ENCODE measurements around the gene NDUFA8.

The NDUFA8 gene

DNA sequence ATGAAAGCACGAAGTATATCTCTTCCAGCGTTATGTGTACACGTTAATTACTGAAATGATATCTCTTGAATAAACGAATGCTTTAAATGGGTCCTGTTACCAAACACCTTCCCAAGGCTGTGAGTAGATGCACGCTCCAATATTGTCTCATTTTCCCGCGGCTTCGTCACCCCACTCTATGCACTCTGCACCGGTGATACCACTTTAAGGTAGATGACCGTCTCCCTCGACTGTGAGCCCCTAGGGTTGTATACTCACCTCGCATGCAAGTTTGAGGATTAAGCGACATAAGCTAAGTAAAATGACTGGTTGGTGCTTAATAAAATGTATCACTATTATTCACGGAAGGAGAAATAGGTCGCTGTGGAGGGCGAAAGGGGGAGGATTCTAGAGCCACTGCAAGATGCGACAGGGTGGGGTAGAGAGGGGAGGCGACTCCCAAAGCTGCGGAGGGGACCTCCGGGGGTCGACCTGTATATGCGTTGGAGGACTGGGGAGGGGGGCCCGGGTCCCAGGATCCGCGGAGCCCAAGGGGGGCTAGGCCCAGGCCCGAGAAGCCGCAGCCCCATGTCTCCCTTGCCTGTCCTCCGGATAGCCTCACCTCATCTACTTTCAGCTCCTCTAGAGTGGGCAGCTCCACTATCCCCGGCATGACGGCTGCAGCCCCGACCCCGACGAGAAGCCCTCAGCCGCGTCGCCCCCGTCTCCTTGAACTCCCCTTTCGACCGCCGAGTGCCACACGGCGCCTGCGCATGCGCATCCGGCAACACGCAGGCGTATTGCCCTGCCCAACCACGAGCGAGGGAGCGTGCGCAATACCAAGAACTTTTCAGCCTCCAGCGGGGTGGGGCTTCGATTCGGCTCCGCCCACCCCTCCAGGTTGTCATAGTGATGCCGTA lies at the start of gene NDUFA8, which contains the start of gene MORN5:
TSS of gene NDUFA8 (minus strand) at position 754 of the 899 bp plus-strand sequence. CDS start at position 652, 102 bp downstream.
TSS of gene MORN5 (plus strand) at position 883 of the 899 bp plus-strand sequence. CDS start 65 bp downstream, outside the sequence.
- Histone ChIP-seq H3K27ac (peak within 1 kb of the TSS; percentile 84), H3K27me3 (ENCODE audit: insufficient read depth, low read depth, severe bottlenecking) (peaks cover 15% of the 10 kb centered on the region), H3K4me3 (ENCODE audit: low read depth, low read length) (peak within 1 kb of the TSS; percentile 88), H3K36me3 (peaks cover 14% of the 10 kb centered on the region), H3K9me3 (ENCODE audit: severe bottlenecking) (peaks cover 19% of the 10 kb centered on the region)
- DNase-seq = peak; percentile 98
- TF ChIP-seq, protein P1, sequence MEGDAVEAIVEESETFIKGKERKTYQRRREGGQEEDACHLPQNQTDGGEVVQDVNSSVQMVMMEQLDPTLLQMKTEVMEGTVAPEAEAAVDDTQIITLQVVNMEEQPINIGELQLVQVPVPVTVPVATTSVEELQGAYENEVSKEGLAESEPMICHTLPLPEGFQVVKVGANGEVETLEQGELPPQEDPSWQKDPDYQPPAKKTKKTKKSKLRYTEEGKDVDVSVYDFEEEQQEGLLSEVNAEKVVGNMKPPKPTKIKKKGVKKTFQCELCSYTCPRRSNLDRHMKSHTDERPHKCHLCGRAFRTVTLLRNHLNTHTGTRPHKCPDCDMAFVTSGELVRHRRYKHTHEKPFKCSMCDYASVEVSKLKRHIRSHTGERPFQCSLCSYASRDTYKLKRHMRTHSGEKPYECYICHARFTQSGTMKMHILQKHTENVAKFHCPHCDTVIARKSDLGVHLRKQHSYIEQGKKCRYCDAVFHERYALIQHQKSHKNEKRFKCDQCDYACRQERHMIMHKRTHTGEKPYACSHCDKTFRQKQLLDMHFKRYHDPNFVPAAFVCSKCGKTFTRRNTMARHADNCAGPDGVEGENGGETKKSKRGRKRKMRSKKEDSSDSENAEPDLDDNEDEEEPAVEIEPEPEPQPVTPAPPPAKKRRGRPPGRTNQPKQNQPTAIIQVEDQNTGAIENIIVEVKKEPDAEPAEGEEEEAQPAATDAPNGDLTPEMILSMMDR (IDR thresholded peaks at IDR 0.05; ENCODE audit: low read depth, low read length) = no peak

DNA sequence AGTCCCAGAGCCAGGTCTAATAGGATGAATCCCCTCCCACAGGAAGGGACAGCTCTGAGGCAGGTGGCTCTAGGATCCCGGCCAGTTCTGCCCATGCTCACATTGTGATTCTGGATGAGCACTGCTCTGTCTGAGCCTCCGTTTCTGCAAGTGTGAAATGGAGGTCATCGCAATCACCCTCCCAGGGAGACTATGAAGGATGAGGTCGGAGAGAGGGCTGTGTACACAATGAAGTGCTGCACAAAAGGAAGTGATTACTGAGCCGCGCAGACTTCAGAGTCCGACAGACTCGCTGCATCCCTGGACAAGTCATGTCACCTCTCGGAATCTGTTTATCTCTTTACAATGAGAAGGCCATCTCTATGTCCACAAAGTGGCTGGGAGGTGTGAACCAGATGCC lies 47.5 kb upstream of the NDUFA8 start:
- TF ChIP-seq, protein P1 (IDR thresholded peaks at IDR 0.05; ENCODE audit: low read depth, low read length) = no peak
- no peak overlapping the region for H3K27ac ChIP-seq
- no peak overlapping the region for H3K4me3 ChIP-seq (ENCODE audit: low read depth, low read length)
- no peaks in the 10 kb centered on the region for H3K36me3 ChIP-seq
- DNase-seq = no peak
- H3K9me3 ChIP-seq (ENCODE audit: severe bottlenecking) = no peaks in the 10 kb centered on the region
- peaks cover 21% of the 10 kb centered on the region for H3K27me3 ChIP-seq (ENCODE audit: insufficient read depth, low read depth, severe bottlenecking)

DNA sequence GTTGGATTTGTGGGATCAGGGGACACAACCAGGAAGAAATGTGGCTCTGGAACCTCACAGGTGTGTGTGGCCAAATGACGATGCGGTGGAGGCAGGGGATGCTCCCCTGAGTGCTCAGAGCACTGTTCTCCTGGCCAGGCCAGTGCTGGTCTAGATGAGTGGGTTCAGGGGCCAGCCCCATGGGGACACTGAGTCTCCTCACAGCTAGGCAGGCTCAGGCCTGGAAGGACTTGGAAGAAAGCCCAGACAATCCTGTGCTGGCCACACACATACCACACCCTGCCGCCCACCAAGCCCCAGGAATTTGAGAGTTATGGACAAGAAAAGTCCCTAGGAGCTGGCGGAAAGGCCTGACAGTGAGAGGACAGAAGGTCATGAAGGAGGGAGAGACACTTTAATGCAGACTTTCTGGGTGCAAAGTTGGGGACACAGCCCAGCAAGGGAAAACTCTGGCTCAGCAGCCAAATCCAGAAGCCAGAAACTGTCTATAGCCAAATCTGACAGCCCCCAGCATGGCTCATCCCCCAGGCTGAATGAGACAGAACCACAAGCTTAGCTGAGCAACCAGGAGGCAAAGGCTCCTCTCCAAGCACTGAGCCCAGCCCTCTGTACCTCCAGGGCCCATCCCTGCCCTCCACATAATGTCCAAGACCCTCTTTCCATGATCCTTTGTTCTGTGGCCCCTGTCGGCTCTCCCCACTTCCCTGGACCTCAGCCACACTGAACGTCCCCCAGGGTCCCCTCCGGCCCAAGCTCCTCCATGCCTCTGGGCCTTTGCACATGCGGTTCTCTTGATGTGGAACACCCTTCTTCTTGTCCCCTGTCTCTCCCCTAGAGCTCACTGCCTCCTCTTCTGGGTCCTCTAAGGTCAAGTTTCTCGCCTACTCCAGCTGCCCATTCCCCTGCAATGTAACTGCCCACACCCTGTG lies 46.8 kb upstream of the NDUFA8 start:
- no peaks in the 10 kb centered on the region for H3K36me3 ChIP-seq
- no peaks in the 10 kb centered on the region for H3K9me3 ChIP-seq (ENCODE audit: severe bottlenecking)
- H3K27ac ChIP-seq = no peak overlapping the region
- DNase-seq = no peak
- TF ChIP-seq, protein P1 (IDR thresholded peaks at IDR 0.05; ENCODE audit: low read depth, low read length) = no peak
- H3K4me3 ChIP-seq (ENCODE audit: low read depth, low read length) = no peak overlapping the region
- H3K27me3 ChIP-seq (ENCODE audit: insufficient read depth, low read depth, severe bottlenecking) = peaks cover 14% of the 10 kb centered on the region

DNA sequence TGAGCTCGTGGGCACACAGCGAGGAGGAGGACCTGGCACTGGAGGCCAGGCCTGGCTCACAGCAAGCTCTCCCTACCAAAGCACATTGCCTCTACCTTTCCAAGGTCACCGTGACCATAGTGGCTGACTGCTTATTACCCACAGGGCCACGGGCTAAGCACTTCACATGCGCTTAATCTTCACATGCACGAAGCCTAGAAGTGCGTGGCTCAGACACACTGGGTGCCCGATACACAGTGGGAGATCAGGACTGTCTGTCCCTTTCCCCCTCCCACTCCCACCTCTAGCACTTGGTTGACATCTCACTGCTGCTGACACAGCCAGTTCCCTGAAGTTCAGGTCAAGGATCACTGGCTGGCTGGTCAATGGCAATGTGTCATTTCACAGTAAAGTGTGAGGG lies 45.6 kb upstream of the NDUFA8 start:
- Histone ChIP-seq H3K27me3 (ENCODE audit: insufficient read depth, low read depth, severe bottlenecking) (peaks cover 9% of the 10 kb centered on the region), H3K4me3 (ENCODE audit: low read depth, low read length) (no peak overlapping the region), H3K27ac (no peak overlapping the region), H3K36me3 (no peaks in the 10 kb centered on the region), H3K9me3 (ENCODE audit: severe bottlenecking) (no peaks in the 10 kb centered on the region)
- DNase-seq = no peak
- TF ChIP-seq, protein P1 (IDR thresholded peaks at IDR 0.05; ENCODE audit: low read depth, low read length) = no peak

DNA sequence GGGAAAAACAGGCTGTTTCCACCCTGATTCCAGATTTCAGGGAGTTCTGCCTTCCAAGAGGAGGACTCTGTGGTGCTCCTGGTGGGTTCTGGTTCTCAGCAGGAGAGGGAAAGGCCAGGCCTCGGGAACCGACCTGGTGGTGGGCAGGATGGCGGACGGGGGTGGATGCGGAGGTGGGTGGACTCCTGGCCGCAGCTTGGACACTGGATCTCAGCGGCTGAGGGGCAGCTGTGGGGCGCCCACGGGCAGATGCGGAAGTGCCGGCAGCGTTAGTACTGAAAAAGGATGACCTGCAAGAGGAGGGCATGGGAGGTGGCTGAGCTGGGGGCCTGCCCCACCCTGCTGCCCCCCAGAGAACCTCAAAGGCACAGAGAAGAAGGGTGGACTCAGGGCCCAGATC lies 44.9 kb upstream of the NDUFA8 start:
- TF ChIP-seq, protein P1 (IDR thresholded peaks at IDR 0.05; ENCODE audit: low read depth, low read length) = no peak
- Histone ChIP-seq H3K36me3 (no peaks in the 10 kb centered on the region), H3K27me3 (ENCODE audit: insufficient read depth, low read depth, severe bottlenecking) (peaks cover 9% of the 10 kb centered on the region), H3K27ac (no peak overlapping the region), H3K9me3 (ENCODE audit: severe bottlenecking) (no peaks in the 10 kb centered on the region), H3K4me3 (ENCODE audit: low read depth, low read length) (no peak overlapping the region)
- DNase-seq = no peak

Measured in WERI-Rb-1 (cell line).